ENCODE results near the gene BCL2L13.

Gene BCL2L13

GRCh38 chr22:17724678-17725499, 86.3 kb downstream of the BCL2L13 start:
- H3K27ac ChIP-seq (ENCODE audit: low read depth, low read length) = peak overlapping the region; percentile 68
- H3K4me1 ChIP-seq (ENCODE audit: control insufficient read depth, insufficient read depth, low read length) = peaks cover 19% of the 10 kb centered on the region
- no peaks in the 10 kb centered on the region for H3K27me3 ChIP-seq (ENCODE audit: control insufficient read depth, insufficient read depth, low read length)
- no peak overlapping the region for H3K9ac ChIP-seq (ENCODE audit: low read length)
- peaks cover 20% of the 10 kb centered on the region for H3K36me3 ChIP-seq (ENCODE audit: control insufficient read depth, insufficient read depth, low read length)
- H3K4me3 ChIP-seq (ENCODE audit: low read length) = no peak overlapping the region

GRCh38 chr22:17725500-17725796, 86.9 kb downstream of the BCL2L13 start:
- H3K9ac ChIP-seq (ENCODE audit: low read length) = no peak overlapping the region
- H3K4me1 ChIP-seq (ENCODE audit: control insufficient read depth, insufficient read depth, low read length) = peaks cover 19% of the 10 kb centered on the region
- H3K4me3 ChIP-seq (ENCODE audit: low read length) = no peak overlapping the region
- H3K27me3 ChIP-seq (ENCODE audit: control insufficient read depth, insufficient read depth, low read length) = no peaks in the 10 kb centered on the region
- peaks cover 22% of the 10 kb centered on the region for H3K36me3 ChIP-seq (ENCODE audit: control insufficient read depth, insufficient read depth, low read length)
- peak overlapping the region; percentile 68 for H3K27ac ChIP-seq (ENCODE audit: low read depth, low read length)

GRCh38 chr22:17726006-17726927, 87.7 kb downstream of the BCL2L13 start:
- Histone ChIP-seq H3K27ac (ENCODE audit: low read depth, low read length) (peak overlapping the region; percentile 66), H3K36me3 (ENCODE audit: control insufficient read depth, insufficient read depth, low read length) (peaks cover 22% of the 10 kb centered on the region), H3K4me1 (ENCODE audit: control insufficient read depth, insufficient read depth, low read length) (peaks cover 19% of the 10 kb centered on the region), H3K27me3 (ENCODE audit: control insufficient read depth, insufficient read depth, low read length) (no peaks in the 10 kb centered on the region), H3K9ac (ENCODE audit: low read length) (no peak overlapping the region), H3K4me3 (ENCODE audit: low read length) (no peak overlapping the region)

- H3K27me3 ChIP-seq (ENCODE audit: control insufficient read depth, insufficient read depth, low read length) = no peaks in the 10 kb centered on the region
- peaks cover 22% of the 10 kb centered on the region for H3K36me3 ChIP-seq (ENCODE audit: control insufficient read depth, insufficient read depth, low read length)
- no peak overlapping the region for H3K4me3 ChIP-seq (ENCODE audit: low read length)
- H3K9ac ChIP-seq (ENCODE audit: low read length) = no peak overlapping the region
- peaks cover 19% of the 10 kb centered on the region for H3K4me1 ChIP-seq (ENCODE audit: control insufficient read depth, insufficient read depth, low read length)
- H3K27ac ChIP-seq (ENCODE audit: low read depth, low read length) = peak overlapping the region; percentile 66
Measured at GRCh38 chr22:17726928-17727897, 88.7 kb downstream of the BCL2L13 start.

GRCh38 chr22:17728786-17729185, 90.2 kb downstream of the BCL2L13 start:
- Histone ChIP-seq H3K9ac (ENCODE audit: low read length) (no peak overlapping the region), H3K4me1 (ENCODE audit: control insufficient read depth, insufficient read depth, low read length) (peaks cover 19% of the 10 kb centered on the region), H3K4me3 (ENCODE audit: low read length) (no peak overlapping the region), H3K36me3 (ENCODE audit: control insufficient read depth, insufficient read depth, low read length) (peaks cover 22% of the 10 kb centered on the region), H3K27me3 (ENCODE audit: control insufficient read depth, insufficient read depth, low read length) (no peaks in the 10 kb centered on the region), H3K27ac (ENCODE audit: low read depth, low read length) (no peak overlapping the region)

GRCh38 chr22:17729561-17729960, 91.0 kb downstream of the BCL2L13 start:
- Histone ChIP-seq H3K4me3 (ENCODE audit: low read length) (no peak overlapping the region), H3K36me3 (ENCODE audit: control insufficient read depth, insufficient read depth, low read length) (peaks cover 22% of the 10 kb centered on the region), H3K27ac (ENCODE audit: low read depth, low read length) (no peak overlapping the region), H3K9ac (ENCODE audit: low read length) (no peak overlapping the region), H3K4me1 (ENCODE audit: control insufficient read depth, insufficient read depth, low read length) (peaks cover 14% of the 10 kb centered on the region), H3K27me3 (ENCODE audit: control insufficient read depth, insufficient read depth, low read length) (no peaks in the 10 kb centered on the region)

GRCh38 chr22:17732251-17732854, 93.8 kb downstream of the BCL2L13 start:
- peaks cover 21% of the 10 kb centered on the region for H3K36me3 ChIP-seq (ENCODE audit: control insufficient read depth, insufficient read depth, low read length)

GRCh38 chr22:17733466-17733865, 94.9 kb downstream of the BCL2L13 start:
- H3K27ac ChIP-seq (ENCODE audit: low read depth, low read length) = no peak overlapping the region
- H3K4me1 ChIP-seq (ENCODE audit: control insufficient read depth, insufficient read depth, low read length) = no peaks in the 10 kb centered on the region
- peaks cover 12% of the 10 kb centered on the region for H3K36me3 ChIP-seq (ENCODE audit: control insufficient read depth, insufficient read depth, low read length)
- no peak overlapping the region for H3K9ac ChIP-seq (ENCODE audit: low read length)
- H3K27me3 ChIP-seq (ENCODE audit: control insufficient read depth, insufficient read depth, low read length) = no peaks in the 10 kb centered on the region
- no peak overlapping the region for H3K4me3 ChIP-seq (ENCODE audit: low read length)

More at GRCh38 chr22:17732251-17732854, 93.8 kb downstream of the BCL2L13 start:
- Histone ChIP-seq H3K27me3 (ENCODE audit: control insufficient read depth, insufficient read depth, low read length) (no peaks in the 10 kb centered on the region), H3K27ac (ENCODE audit: low read depth, low read length) (no peak overlapping the region), H3K4me1 (ENCODE audit: control insufficient read depth, insufficient read depth, low read length) (no peaks in the 10 kb centered on the region), H3K4me3 (ENCODE audit: low read length) (no peak overlapping the region), H3K9ac (ENCODE audit: low read length) (no peak overlapping the region)

GRCh38 chr22:17734187-17734586, 95.6 kb downstream of the BCL2L13 start:
- Histone ChIP-seq H3K4me1 (ENCODE audit: control insufficient read depth, insufficient read depth, low read length) (no peaks in the 10 kb centered on the region), H3K4me3 (ENCODE audit: low read length) (no peak overlapping the region), H3K27ac (ENCODE audit: low read depth, low read length) (no peak overlapping the region), H3K36me3 (ENCODE audit: control insufficient read depth, insufficient read depth, low read length) (peaks cover 11% of the 10 kb centered on the region), H3K9ac (ENCODE audit: low read length) (no peak overlapping the region), H3K27me3 (ENCODE audit: control insufficient read depth, insufficient read depth, low read length) (no peaks in the 10 kb centered on the region)

GRCh38 chr22:17738386-17739128, 100.0 kb downstream of the BCL2L13 start:
- H3K27me3 ChIP-seq (ENCODE audit: control insufficient read depth, insufficient read depth, low read length) = no peaks in the 10 kb centered on the region
- no peaks in the 10 kb centered on the region for H3K4me1 ChIP-seq (ENCODE audit: control insufficient read depth, insufficient read depth, low read length)
- no peak overlapping the region for H3K9ac ChIP-seq (ENCODE audit: low read length)
- H3K36me3 ChIP-seq (ENCODE audit: control insufficient read depth, insufficient read depth, low read length) = peaks cover 2% of the 10 kb centered on the region
- no peak overlapping the region for H3K4me3 ChIP-seq (ENCODE audit: low read length)
- H3K27ac ChIP-seq (ENCODE audit: low read depth, low read length) = no peak overlapping the region

Measured in rectal smooth muscle tissue (tissue), 1 donor.